CD14-positive monocyte (primary cell): ENCODE data around the gene ABCC5. TPM values are rescaled to one million over a fixed set of nuclear protein-coding genes. Genes with fewer than 3 reads are reported as not detected.

Experiments
- DNase-seq, 3 donors: peaks; one replicate each; pipeline ENCODE4 v3.0.0-alpha.2; 2011 to 2022
- H2AFZ ChIP-seq: 2 replicates; pipeline ENCODE4 v1.6.0; 2012; ENCODE audit warnings: mild to moderate bottlenecking, low read depth, low read length, inconsistent platforms; ENCODE audit not compliant: insufficient read depth, poor library complexity, severe bottlenecking
- H3K27ac ChIP-seq, 2 donors: 1 replicate in 1 of 2; 2 replicates in 1 of 2; pipeline ENCODE4 v1.5.1; 2012 to 2013; ENCODE audit warnings: low read length in 2 of 2, control low read depth in 1 of 2, inconsistent platforms in 1 of 2, low read depth in 1 of 2, mild to moderate bottlenecking in 1 of 2
- H3K27me3 ChIP-seq, 2 donors: one replicate each; pipeline versions ENCODE4 v1.6.0 to v1.6.1; 2011 to 2013; ENCODE audit warnings: low read length in 2 of 2; ENCODE audit not compliant: control insufficient read depth in 2 of 2, insufficient read depth in 2 of 2
- H3K36me3 ChIP-seq, 2 donors: replicated peaks in 1 of 2; 1 replicate in 1 of 2; 2 replicates in 1 of 2; pipeline versions ENCODE4 v1.5.1 to v1.6.1; 2012 to 2013; ENCODE audit warnings: low read length in 2 of 2, control low read depth in 1 of 2, inconsistent platforms in 1 of 2, mild to moderate bottlenecking in 1 of 2; ENCODE audit not compliant: insufficient read depth in 2 of 2, control insufficient read depth in 1 of 2
- H3K4me1 ChIP-seq, 2 donors: 1 replicate in 1 of 2; 2 replicates in 1 of 2; pipeline versions ENCODE4 v1.5.1 to v1.6.1; 2012 to 2013; ENCODE audit warnings: low read length in 2 of 2, control low read depth in 1 of 2, inconsistent platforms in 1 of 2, mild to moderate bottlenecking in 1 of 2, moderate library complexity in 1 of 2; ENCODE audit not compliant: insufficient read depth in 2 of 2, control insufficient read depth in 1 of 2
- H3K4me2 ChIP-seq: replicated peaks from 2 replicates; pipeline ENCODE3; 2012; ENCODE audit warnings: low read length, moderate library complexity, mild to moderate bottlenecking; ENCODE audit not compliant: poor library complexity, severe bottlenecking; ENCODE audit errors: extremely low read depth
- H3K4me3 ChIP-seq, 3 experiments: fragments of 200-600 bp in 1 of 3; sonication (generic) in 1 of 3; replicated peaks in 1 of 3; 1 replicate in 2 of 3; 2 replicates in 1 of 3; pipeline ENCODE4 v1.5.1; 2011 to 2013; ENCODE audit warnings: low read length in 3 of 3, mild to moderate bottlenecking in 3 of 3, control low read depth in 2 of 3, low read depth in 2 of 3, inconsistent platforms in 1 of 3, moderate library complexity in 1 of 3
- H3K79me2 ChIP-seq: 2 replicates; pipeline ENCODE4 v1.6.0; 2012; ENCODE audit warnings: mild to moderate bottlenecking, control low read depth, inconsistent platforms, low read length, moderate library complexity; ENCODE audit not compliant: insufficient read depth
- H3K9ac ChIP-seq: 2 replicates; pipeline ENCODE4 v1.6.0; 2017; ENCODE audit warnings: low read length, mild to moderate bottlenecking; ENCODE audit not compliant: insufficient read depth, poor library complexity, severe bottlenecking
- H3K9me3 ChIP-seq, 2 donors: replicated peaks in 1 of 2; 1 replicate in 1 of 2; 2 replicates in 1 of 2; pipeline versions ENCODE4 v1.5.1 to v1.6.1; 2012 to 2013; ENCODE audit warnings: low read length in 2 of 2, control low read depth in 1 of 2; ENCODE audit not compliant: control insufficient read depth in 1 of 2, insufficient read depth in 1 of 2
- H4K20me1 ChIP-seq: 2 replicates; pipeline ENCODE4 v1.6.0; 2012; ENCODE audit warnings: mild to moderate bottlenecking, low read length, control low read depth, moderate library complexity; ENCODE audit not compliant: insufficient read depth
- H3K27ac Mint-ChIP-seq, 7 donors: one replicate each; pipeline ENCODE4 v1.8.0; 2020; ENCODE audit warnings: mild to moderate bottlenecking in 7 of 7, mixed read lengths in 7 of 7, moderate library complexity in 6 of 7, inconsistent platforms in 2 of 7
- H3K27me3 Mint-ChIP-seq, 3 donors: one replicate each; pipeline ENCODE4 v1.8.0; 2021 to 2022; ENCODE audit warnings: low read depth in 3 of 3, mild to moderate bottlenecking in 3 of 3, mixed read lengths in 3 of 3, moderate library complexity in 3 of 3, inconsistent platforms in 1 of 3
- H3K36me3 Mint-ChIP-seq, 2 donors: one replicate each; pipeline ENCODE4 v1.8.0; 2020; ENCODE audit warnings: mixed read lengths in 2 of 2, inconsistent platforms in 1 of 2, mild to moderate bottlenecking in 1 of 2
- H3K4me1 Mint-ChIP-seq: one replicate; pipeline ENCODE4 v1.8.0; 2020; ENCODE audit warnings: mild to moderate bottlenecking, mixed read lengths
- H3K4me3 Mint-ChIP-seq, 2 donors: one replicate each; pipeline ENCODE4 v1.8.0; 2020; ENCODE audit warnings: mild to moderate bottlenecking in 2 of 2, mixed read lengths in 2 of 2, moderate library complexity in 1 of 2
- H3K9me3 Mint-ChIP-seq, 7 donors: one replicate each; pipeline ENCODE4 v1.8.0; 2020 to 2022; ENCODE audit warnings: mixed read lengths in 7 of 7, mild to moderate bottlenecking in 6 of 7, moderate library complexity in 6 of 7, inconsistent platforms in 2 of 7
- WGBS: methylation state at CpG from one replicate; pipeline ENCODE4 v1.1.5; 2013; ENCODE audit warnings: missing lambda C conversion rate; ENCODE audit not compliant: insufficient coverage; 5-methylcytosine and 5-hydroxymethylcytosine counted together
- intact Hi-C, 2 donors: fragments of 100-400 bp; cut with micrococcal nuclease; formaldehyde crosslinking; loops; one replicate each; pipeline versions ENCODE4 v1.15.0 to v1.15.1; 2023
- polyA plus RNA-seq, 3 donors: library from polyadenylated mRNA; depleted of rRNA in 1 of 3; unstranded in 2 of 3; stranded (reverse) in 1 of 3; fragments of 300-500 nt in 2 of 3; fragments of >200 nt in 1 of 3; fragmentation: Illumina TruSeq in 2 of 3; gene quantifications; 1 replicate in 2 of 3; 2 replicates in 1 of 3; pipeline ENCODE4 v1.2.3, GENCODE V29; 2012 to 2021
- TF ChIP-seq, protein P1 (sequence below): fragments of 200-600 bp; IDR thresholded peaks from one replicate; pipeline ENCODE4 v1.8.0; 2022; ENCODE audit warnings: antibody characterized with exemption, mild to moderate bottlenecking

ABCC5 gene
- polyA plus RNA-seq, 3 donors, result 6.2 to 30.9 (median 7.7) TPM

- H3K79me2 ChIP-seq, result no peaks in the 10 kb centered on the region
- H3K36me3 ChIP-seq, result no peaks in the 10 kb centered on the region
- no peaks in the 10 kb centered on the region for H3K9me3 ChIP-seq
- no peak overlapping the region for H3K27ac ChIP-seq
- H3K36me3 Mint-ChIP-seq, result no peaks in the 10 kb centered on the region
- no peak overlapping the region for H3K4me3 ChIP-seq
- peaks cover 5 to 11% (median 5%) of the 10 kb centered on the region in 3 donors for H3K27me3 Mint-ChIP-seq
- no peak overlapping the region for H2AFZ ChIP-seq
- no peaks in the 10 kb centered on the region for H3K4me1 ChIP-seq
- TF ChIP-seq, protein P1, sequence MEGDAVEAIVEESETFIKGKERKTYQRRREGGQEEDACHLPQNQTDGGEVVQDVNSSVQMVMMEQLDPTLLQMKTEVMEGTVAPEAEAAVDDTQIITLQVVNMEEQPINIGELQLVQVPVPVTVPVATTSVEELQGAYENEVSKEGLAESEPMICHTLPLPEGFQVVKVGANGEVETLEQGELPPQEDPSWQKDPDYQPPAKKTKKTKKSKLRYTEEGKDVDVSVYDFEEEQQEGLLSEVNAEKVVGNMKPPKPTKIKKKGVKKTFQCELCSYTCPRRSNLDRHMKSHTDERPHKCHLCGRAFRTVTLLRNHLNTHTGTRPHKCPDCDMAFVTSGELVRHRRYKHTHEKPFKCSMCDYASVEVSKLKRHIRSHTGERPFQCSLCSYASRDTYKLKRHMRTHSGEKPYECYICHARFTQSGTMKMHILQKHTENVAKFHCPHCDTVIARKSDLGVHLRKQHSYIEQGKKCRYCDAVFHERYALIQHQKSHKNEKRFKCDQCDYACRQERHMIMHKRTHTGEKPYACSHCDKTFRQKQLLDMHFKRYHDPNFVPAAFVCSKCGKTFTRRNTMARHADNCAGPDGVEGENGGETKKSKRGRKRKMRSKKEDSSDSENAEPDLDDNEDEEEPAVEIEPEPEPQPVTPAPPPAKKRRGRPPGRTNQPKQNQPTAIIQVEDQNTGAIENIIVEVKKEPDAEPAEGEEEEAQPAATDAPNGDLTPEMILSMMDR, result no peak
- peak overlapping the region in 1 of 7 donors; percentile 81 for H3K27ac Mint-ChIP-seq
- no peak overlapping the region for H3K4me2 ChIP-seq
- no peaks in the 10 kb centered on the region for H3K4me1 Mint-ChIP-seq
- no peaks in the 10 kb centered on the region for H3K27me3 ChIP-seq
- WGBS, result 88% methylated on average over 6 of the region's 6 CpGs
- H3K4me3 Mint-ChIP-seq, result no peak overlapping the region
- no peaks in the 10 kb centered on the region for H4K20me1 ChIP-seq
- intact Hi-C loops, result no loop called here
- DNase-seq, result no peak
- no peaks in the 10 kb centered on the region for H3K9me3 Mint-ChIP-seq
- no peak overlapping the region for H3K9ac ChIP-seq
Observed at GRCh38 chr3:183911087-183911486, 106.6 kb downstream of the ABCC5 start.

DNA sequence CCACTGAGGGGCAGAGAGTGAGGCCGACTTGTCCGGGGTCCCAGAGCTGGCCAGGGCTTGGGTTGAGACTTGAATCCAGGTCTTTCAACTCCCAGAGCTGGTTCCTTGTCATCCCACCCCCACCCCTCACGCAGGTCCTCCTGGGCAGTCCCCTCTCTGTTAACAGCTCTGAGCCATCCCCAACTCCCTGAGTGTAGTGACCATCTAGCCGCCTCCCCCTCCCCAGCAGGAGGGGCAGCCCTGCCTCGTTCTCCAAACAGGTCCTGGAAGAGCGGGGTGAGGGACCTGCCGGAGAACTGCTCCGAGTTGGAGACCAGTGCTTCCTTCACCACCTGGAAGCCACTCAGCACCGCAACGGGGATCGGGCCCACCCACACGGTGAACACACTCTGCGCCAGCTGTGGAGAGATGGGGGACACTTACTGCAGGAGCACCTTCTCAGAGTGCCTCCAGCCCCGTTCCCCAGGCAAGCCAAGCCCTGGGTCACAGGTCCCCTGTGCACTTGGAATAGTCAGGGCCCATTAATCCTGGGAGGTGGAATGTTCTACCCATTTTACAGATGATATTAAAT is 108.6 kb downstream of the ABCC5 start:
- Mint-ChIP-seq H3K27ac (peak overlapping the region in 1 of 7 donors; percentile 53), H3K4me1 (no peaks in the 10 kb centered on the region), H3K36me3 (no peaks in the 10 kb centered on the region), H3K4me3 (no peak overlapping the region), H3K27me3 (peaks cover 5 to 15% (median 6%) of the 10 kb centered on the region in 3 donors), H3K9me3 (no peaks in the 10 kb centered on the region)
- DNase-seq, result no peak
- Histone ChIP-seq H3K4me1 (no peaks in the 10 kb centered on the region), H4K20me1 (no peaks in the 10 kb centered on the region), H3K4me3 (no peak overlapping the region), H2AFZ (no peak overlapping the region), H3K9ac (no peak overlapping the region), H3K4me2 (no peak overlapping the region), H3K9me3 (no peaks in the 10 kb centered on the region), H3K27ac (no peak overlapping the region), H3K79me2 (no peaks in the 10 kb centered on the region), H3K36me3 (no peaks in the 10 kb centered on the region), H3K27me3 (no peaks in the 10 kb centered on the region)
- TF ChIP-seq, protein P1, result no peak
- intact Hi-C loops, result no loop called here
- 91% methylated on average over 11 of the region's 14 CpGs for WGBS
